Measurements from ENCODE around the gene LOXL3.

LOXL3 gene

GRCh38 chr2:74525717-74526648 is 27.8 kb downstream of the LOXL3 start, which contains the start of gene DQX1:
TSS of gene DQX1 (minus strand) at chr2:74526231. CDS start at chr2:74525729, 502 bp downstream.
- peak in 1 of 2 experiments; percentile 20 for DNase-seq

DNA sequence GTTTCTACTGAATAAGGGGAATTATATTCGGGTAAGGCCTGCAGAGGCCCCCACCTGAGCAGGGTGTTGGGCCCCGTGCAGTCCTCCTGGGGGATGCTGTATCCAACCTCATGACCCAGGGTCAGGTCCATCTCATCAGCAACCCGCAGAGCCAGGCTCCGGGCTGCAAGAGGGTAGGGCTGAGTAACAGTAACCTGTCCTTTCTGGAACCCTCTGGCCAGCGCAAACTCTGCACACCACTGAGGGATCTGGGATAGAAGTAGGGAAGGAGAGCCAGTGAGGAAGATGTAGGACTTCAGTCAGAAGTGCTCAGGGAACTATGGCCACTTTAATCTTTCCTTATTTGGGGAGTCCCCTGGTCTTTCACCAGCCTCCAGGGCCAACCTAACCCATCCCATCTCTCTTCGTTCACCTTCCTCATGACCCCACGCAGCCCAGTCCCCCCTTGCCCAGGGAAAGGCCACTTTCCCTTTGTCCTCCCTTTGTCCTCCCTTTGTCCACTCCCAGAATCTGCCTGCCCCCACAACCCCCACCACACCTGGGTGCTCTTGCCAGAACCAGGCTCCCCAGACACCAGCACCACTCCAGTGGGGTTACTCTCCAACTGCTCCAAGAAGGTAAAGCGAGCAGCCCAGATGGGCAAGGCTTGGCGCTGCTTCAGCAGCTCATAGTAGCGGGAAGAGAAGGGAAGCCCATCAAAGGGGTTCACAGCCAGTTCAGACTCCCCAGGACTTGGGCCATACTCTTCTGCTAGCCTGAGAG is 28.6 kb downstream of the LOXL3 start:
- no peak for DNase-seq

- DNase-seq, result no peak
These were observed 29.7 kb downstream of the LOXL3 start for GRCh38 chr2:74524005-74524404.

- no peak for DNase-seq
These were observed 31.2 kb downstream of the LOXL3 start for GRCh38 chr2:74522516-74522915.

DNA sequence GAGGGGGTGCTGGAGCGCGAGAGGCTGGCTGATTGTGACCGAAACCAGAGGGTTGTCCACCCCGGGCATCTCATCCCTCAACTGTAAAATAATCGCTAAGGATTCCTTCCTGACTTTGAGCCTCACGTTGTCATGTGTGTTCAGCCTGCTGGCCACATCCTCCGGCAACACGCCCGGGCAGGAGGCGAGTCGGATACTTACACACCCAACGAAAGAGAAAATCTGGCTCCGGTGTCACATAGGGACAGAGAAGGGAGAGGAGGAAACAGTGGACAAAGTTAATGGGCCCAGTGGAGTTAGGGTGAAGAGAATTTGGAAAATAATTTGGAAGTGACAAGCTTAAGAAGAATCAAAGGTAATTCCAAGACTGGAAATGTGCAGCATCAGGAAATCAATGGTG is 37.1 kb downstream of the LOXL3 start:
- DNase-seq, result no peak

DNA sequence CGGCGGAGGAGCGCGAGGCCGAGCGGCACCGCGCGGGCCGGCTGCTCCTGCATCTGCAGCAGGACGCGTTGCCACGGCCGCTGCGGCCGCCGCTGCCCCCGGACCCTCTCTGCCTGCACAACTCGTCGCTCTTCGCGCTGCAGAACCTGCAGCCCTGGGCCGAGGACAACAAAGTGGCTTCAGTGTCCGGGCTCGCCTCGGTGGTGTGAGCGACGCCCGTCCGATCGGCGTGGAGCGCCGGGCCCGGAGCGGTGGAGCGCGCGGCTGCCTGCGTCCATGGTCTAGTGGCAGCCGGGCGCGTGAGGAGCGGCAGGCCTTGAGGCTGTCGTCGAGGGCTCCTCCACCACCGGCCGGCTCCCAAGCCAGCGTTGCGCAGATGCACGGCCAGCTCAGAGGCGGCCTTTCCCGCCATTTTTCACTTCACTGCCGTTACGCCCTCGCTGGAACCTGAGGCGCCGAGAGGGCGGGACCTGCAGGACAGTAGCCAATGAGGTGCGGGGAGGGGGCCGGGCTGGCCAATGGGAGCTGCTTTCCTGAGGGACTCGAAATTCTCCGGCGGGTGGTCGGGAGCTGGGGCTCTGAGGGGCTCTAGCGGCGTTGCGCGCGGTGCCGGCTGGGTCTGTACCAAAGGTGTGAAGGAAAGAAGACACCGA is 37.6 kb downstream of the LOXL3 start:
- peak in 1 of 2 experiments; percentile 18 for DNase-seq

- DNase-seq, result no peak
These were observed 38.3 kb downstream of the LOXL3 start for GRCh38 chr2:74515271-74515980.

DNA sequence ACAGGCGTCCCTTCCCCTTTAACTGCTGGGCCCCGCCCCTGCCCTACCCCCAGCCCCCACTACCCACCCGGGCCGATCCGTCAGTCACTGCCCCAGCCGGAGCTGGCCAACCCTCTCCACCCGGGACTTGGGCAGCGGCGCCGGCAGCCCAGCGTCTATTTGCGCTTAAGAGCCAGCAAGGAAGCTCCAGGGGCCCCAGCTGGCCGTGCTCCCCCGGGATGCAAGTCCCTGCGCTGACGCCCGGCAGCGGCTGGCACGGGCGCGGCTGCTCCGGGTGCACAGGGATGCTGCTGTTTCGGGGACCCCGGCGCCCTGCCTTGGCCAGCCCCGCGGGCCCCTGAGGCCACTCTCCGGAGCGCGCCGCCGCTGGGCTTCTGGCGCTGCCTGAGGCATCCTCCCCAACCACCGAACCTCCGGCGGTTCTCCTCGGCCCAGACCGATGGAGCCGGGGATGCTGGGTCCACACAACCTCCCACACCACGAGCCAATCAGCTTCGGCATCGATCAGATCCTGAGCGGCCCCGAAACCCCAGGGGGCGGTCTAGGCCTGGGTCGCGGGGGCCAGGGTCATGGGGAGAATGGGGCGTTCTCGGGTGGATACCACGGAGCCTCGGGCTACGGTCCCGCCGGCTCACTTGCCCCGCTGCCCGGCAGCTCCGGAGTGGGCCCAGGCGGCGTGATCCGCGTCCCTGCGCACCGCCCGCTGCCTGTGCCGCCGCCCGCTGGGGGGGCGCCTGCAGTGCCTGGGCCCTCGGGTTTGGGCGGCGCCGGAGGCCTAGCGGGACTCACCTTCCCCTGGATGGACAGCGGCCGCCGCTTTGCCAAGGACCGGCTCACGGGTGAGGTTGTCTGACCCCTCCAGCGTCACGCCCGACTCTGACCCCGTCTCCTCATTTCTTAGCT is 39.1 kb downstream of the LOXL3 start, which contains the start of gene TLX2:
TLX2 (plus strand) TSS at position 83 of the 903 bp plus-strand sequence; CDS start at position 440, 357 bp downstream.
- peak; percentile 35 to 59 for DNase-seq

- DNase-seq, result peak in 1 of 2 experiments; percentile 49
These were observed 40.0 kb downstream of the LOXL3 start for GRCh38 chr2:74513605-74514367.

- DNase-seq, result peak; percentile 9 to 51
These were observed 40.8 kb downstream of the LOXL3 start for GRCh38 chr2:74512744-74513604.

- DNase-seq, result peak; percentile 85 to 93
These were observed 42.4 kb downstream of the LOXL3 start for GRCh38 chr2:74511104-74511989.

GRCh38 chr2:74510272-74510671 is 43.5 kb downstream of the LOXL3 start:
- DNase-seq, result no peak

- peak; percentile 79 to 83 for DNase-seq
These were observed 45.7 kb downstream of the LOXL3 start for GRCh38 chr2:74507926-74508520.

DNA sequence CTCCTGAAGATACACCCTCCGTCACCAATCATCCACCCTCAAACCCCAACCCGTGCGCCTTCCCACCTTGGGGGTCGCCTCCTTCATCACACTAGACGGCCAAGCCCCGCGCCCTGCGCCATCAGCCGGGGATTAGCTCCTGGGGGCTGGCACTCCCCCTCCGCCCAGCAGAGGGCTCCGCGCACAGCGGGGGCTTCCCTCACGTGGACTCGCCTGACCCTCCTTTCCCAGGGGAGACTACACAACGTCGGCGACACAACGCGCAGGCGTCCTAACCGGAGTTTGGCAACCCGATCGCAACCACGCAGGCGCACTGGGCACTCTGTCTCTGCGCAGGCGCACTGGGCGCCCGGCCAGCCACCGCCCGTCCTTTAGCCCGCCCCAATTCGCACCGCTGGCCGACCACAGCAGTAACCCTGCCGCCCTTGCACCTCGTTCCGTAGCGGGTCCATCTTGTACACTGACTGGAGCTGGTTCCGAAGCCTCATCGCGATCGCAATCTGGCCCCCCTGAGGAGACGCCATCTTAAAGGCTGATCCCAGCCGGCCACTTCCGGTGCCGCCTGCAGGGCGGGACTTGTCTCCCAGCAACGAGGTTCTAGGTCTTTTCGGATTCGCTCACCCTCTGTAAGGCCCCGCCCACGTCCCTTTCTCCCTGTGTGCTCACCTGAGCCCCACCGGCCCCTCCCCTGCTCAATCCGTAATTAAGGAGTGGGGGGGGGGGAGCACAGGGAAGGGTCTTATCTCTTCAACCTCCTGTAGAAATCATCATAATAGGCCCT is 46.4 kb downstream of the LOXL3 start, which contains the start of gene PCGF1:
PCGF1 (minus strand) TSS at position 551 of the 781 bp plus-strand sequence; CDS start at position 524, 27 bp downstream.
- DNase-seq, result peak; percentile 99

- DNase-seq, result no peak
These were observed 48.1 kb downstream of the LOXL3 start for GRCh38 chr2:74505448-74506246.

GRCh38 chr2:74504591-74504990 is 49.2 kb downstream of the LOXL3 start:
- no peak for DNase-seq
